ENCODE measurements around the gene IFNK. TPM values are rescaled to one million over a fixed set of nuclear protein-coding genes. Genes with fewer than 3 reads are reported as not detected.

The IFNK gene, protein sequence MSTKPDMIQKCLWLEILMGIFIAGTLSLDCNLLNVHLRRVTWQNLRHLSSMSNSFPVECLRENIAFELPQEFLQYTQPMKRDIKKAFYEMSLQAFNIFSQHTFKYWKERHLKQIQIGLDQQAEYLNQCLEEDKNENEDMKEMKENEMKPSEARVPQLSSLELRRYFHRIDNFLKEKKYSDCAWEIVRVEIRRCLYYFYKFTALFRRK
- 1 to 10 TPM in 3 of 8 experiments, under 1 TPM in 4, not detected in 1; 0.42 to 3.0 (median 0.90) TPM for total RNA-seq

- in situ Hi-C loops (cut with MboI; ENCODE audit: low pct_unique_long_range_greater_than_20kb in 2 of 9, low sequenced_read_pairs in 9 of 9, unreplicated experiment in 9 of 9) = loop anchor here in 1 of 9 experiments (10.0 kb wide), 1 partner anchor 189 kb away; no protein-coding TSS in a partner anchor
- WGBS, 10 experiments = 44 to 100% (median 86%) methylated on average over 1 to 2 of the region's 2 CpGs; no CpG with 5 or more reads in 2 of the 10 experiments
- no peak within 1 kb of the TSS for H3K27ac ChIP-seq
Observed at GRCh38 chr9:27524236-27524635, at the start of gene IFNK. TSS of gene IFNK (plus strand) at chr9:27524290. CDS start at chr9:27524337, 47 bp downstream.

DNA sequence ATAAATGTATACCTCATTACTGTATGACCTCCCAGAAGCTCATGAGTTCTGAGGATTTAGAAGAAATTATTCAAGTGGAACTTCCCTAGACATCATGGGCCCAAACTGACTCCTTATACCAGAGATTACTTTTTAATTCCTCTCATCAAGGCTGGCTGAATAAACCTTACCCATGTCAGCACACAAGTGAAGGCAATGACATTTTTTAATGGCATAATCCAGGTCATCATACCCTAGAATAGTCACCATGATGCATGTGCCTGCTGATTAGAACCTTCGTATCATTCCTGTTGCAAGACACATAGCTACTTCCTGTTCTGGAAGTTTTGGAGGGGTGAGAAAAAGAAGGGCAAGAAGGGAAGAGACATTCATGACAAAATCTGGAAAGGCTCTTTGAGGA, 49.8 kb upstream of the IFNK start:
- Histone ChIP-seq H3K4me1 (replicated peaks in 1 of 2) (peaks cover 15 to 19% of the 10 kb centered on the region in 2 donors), H3K4me3 (no peak overlapping the region), H3K27ac (no peak overlapping the region)
- in situ Hi-C loops (cut with MboI; ENCODE audit: low pct_unique_long_range_greater_than_20kb in 2 of 9, low sequenced_read_pairs in 9 of 9, unreplicated experiment in 9 of 9) = no loop called here
- 71 to 100% (median 94%) methylated on average over 1 of the region's 1 CpG; no CpG with 5 or more reads in 4 of the 10 experiments for WGBS, 10 experiments
- no peak for ATAC-seq (replicated peaks in 6 of 8)

More at GRCh38 chr9:27524236-27524635, at the start of gene IFNK:
- no peak within 1 kb of the TSS for H3K4me3 ChIP-seq
- H3K4me1 ChIP-seq (replicated peaks in 1 of 2) = peaks cover 5 to 15% of the 10 kb centered on the region in 2 donors
- ATAC-seq (replicated peaks in 6 of 8) = no peak

DNA sequence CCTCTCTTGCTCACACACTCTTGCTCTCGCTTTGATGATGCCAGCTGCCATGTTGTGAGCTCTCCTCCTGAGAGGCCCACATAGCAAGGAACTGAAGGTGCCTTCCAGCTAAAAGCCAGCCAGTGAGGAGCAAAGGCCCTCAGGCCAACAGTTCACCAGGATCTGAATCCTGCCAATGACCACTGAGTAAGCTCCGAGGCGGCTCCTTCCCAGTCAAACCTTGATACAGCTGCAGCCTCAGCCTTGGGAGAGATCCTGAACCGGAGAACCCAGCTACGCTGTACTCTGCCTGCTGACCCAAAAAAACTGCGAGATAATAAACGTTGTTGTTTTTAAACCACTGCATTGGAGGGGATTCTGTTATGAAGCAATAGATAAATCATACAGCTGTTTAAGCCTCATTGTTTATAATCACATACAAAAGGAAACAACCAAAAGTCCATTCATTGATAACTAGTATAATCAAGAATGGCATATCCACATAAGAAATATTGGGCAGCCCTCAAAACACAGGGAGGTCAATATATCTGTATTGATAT, 49.0 kb upstream of the IFNK start:
- Histone ChIP-seq H3K4me3 (no peak overlapping the region), H3K27ac (no peak overlapping the region), H3K4me1 (replicated peaks in 1 of 2) (peaks cover 15 to 19% of the 10 kb centered on the region in 2 donors)
- 73 to 100% (median 92%) methylated on average over 4 to 7 of the region's 7 CpGs; no CpG with 5 or more reads in 1 of the 10 experiments for WGBS, 10 experiments
- in situ Hi-C loops (cut with MboI; ENCODE audit: low pct_unique_long_range_greater_than_20kb in 2 of 9, low sequenced_read_pairs in 9 of 9, unreplicated experiment in 9 of 9) = no loop called here
- no peak for ATAC-seq (replicated peaks in 6 of 8)

GRCh38 chr9:27476870-27477515, 47.1 kb upstream of the IFNK start:
- H3K27ac ChIP-seq = no peak overlapping the region
- no peak for ATAC-seq (replicated peaks in 6 of 8)
- in situ Hi-C loops (cut with MboI; ENCODE audit: low pct_unique_long_range_greater_than_20kb in 2 of 9, low sequenced_read_pairs in 9 of 9, unreplicated experiment in 9 of 9) = no loop called here

DNA sequence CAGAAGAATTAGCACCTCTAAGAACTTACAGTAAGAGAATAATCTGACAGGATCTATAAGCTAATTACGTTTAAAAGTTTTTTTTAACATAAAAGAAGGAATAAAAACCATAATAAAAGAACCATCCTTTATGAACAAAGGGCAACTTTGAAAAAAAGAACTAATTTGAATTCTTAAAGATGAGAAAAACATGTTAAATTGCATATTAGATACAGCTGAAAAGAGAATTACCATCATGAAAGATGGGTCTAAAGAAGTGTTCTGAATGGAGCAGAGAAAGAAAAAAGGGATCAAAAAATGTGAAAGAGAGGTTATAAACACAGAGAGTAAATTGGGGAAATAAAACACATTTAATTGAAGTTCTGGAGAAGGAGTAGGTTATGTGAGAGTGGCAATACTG, 45.8 kb upstream of the IFNK start:
- in situ Hi-C loops (cut with MboI; ENCODE audit: low pct_unique_long_range_greater_than_20kb in 2 of 9, low sequenced_read_pairs in 9 of 9, unreplicated experiment in 9 of 9) = no loop called here
- Histone ChIP-seq H3K4me1 (replicated peaks in 1 of 2) (peaks cover 1 to 3% of the 10 kb centered on the region in 2 donors), H3K27ac (no peak overlapping the region), H3K4me3 (no peak overlapping the region)
- ATAC-seq (replicated peaks in 6 of 8) = no peak
- WGBS, 10 experiments = 25 to 100% (median 80%) methylated on average over 1 of the region's 1 CpG; no CpG with 5 or more reads in 1 of the 10 experiments

More at GRCh38 chr9:27476870-27477515, 47.1 kb upstream of the IFNK start:
- Histone ChIP-seq H3K4me1 (replicated peaks in 1 of 2) (peaks cover 9 to 10% of the 10 kb centered on the region in 2 donors), H3K4me3 (no peak overlapping the region)
- 78 to 100% (median 97%) methylated on average over 1 to 6 of the region's 6 CpGs for WGBS, 10 experiments

GRCh38 chr9:27482709-27483108, 41.4 kb upstream of the IFNK start:
- Histone ChIP-seq H3K4me1 (replicated peaks in 1 of 2) (peaks cover 0 to 3% of the 10 kb centered on the region in 2 donors), H3K4me3 (no peak overlapping the region), H3K27ac (no peak overlapping the region)
- in situ Hi-C loops (cut with MboI; ENCODE audit: low pct_unique_long_range_greater_than_20kb in 2 of 9, low sequenced_read_pairs in 9 of 9, unreplicated experiment in 9 of 9) = no loop called here
- no peak for ATAC-seq (replicated peaks in 6 of 8)
- 29 to 96% (median 80%) methylated on average over 1 to 2 of the region's 2 CpGs; no CpG with 5 or more reads in 3 of the 10 experiments for whole genome bisulfite sequencing, 10 experiments

- no peak overlapping the region for H3K4me3 ChIP-seq
- in situ Hi-C loops (cut with MboI; ENCODE audit: low pct_unique_long_range_greater_than_20kb in 2 of 9, low sequenced_read_pairs in 9 of 9, unreplicated experiment in 9 of 9) = no loop called here
- WGBS, 10 experiments = 72 to 100% (median 95%) methylated on average over 3 to 6 of the region's 6 CpGs; no CpG with 5 or more reads in 4 of the 10 experiments
- H3K4me1 ChIP-seq (replicated peaks in 1 of 2) = peaks cover 0 to 7% of the 10 kb centered on the region in 2 donors
- no peak for ATAC-seq (replicated peaks in 6 of 8)
- H3K27ac ChIP-seq = no peak overlapping the region
Observed at GRCh38 chr9:27483576-27483975, 40.5 kb upstream of the IFNK start.

DNA sequence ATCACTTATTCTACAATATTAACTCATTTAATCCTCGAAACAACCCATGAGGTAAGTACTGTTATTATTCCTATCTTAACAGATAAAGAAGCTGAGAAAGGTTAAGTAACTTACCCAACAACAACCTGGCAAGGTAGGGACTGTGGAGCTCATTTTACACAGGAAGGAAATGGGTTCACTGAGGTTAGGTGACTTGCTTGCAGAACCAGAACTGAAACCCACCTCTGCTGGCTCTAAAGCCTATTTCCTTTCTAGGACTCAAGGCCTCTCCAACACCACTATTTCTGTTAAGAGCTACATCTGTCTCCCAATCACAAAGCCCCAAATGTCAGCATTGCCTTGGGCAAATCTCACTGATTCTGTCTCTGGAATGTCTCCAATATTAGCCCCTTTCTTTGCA, 38.9 kb upstream of the IFNK start:
- 50 to 100% (median 94%) methylated on average over 1 of the region's 1 CpG; no CpG with 5 or more reads in 4 of the 10 experiments for WGBS, 10 experiments
- in situ Hi-C loops (cut with MboI; ENCODE audit: low pct_unique_long_range_greater_than_20kb in 2 of 9, low sequenced_read_pairs in 9 of 9, unreplicated experiment in 9 of 9) = no loop called here
- ATAC-seq (replicated peaks in 6 of 8) = no peak
- Histone ChIP-seq H3K4me1 (replicated peaks in 1 of 2) (peaks cover 3 to 15% of the 10 kb centered on the region in 2 donors), H3K4me3 (no peak overlapping the region), H3K27ac (no peak overlapping the region)

DNA sequence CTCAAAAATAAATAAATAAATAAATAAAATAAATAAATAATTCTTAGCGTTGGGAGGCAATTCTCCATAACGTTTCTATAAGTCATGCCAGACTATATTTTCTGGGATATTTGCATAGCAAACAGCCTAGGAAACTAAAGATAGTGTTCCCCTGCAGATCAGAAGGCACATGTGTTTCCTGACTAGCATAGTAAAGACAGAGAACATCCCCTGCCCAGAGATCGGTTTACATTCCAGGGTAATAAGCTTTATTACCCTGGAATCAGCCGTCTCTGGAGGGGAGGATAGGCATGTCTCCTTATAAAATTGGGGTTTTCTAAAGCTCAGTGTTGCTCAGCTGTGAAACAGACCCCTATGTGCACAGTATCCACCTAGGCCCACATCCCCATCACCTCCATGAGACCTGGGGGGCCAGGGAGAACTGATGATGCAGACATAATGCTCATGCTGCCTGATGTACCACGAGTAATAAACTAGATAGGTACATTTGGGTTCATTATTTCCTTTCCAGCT, 36.9 kb upstream of the IFNK start:
- peaks cover 3 to 15% of the 10 kb centered on the region in 2 donors for H3K4me1 ChIP-seq (replicated peaks in 1 of 2)
- 5 to 96% (median 52%) methylated on average over 2 to 4 of the region's 5 CpGs; no CpG with 5 or more reads in 1 of the 10 experiments for WGBS, 10 experiments
- in situ Hi-C loops (cut with MboI; ENCODE audit: low pct_unique_long_range_greater_than_20kb in 2 of 9, low sequenced_read_pairs in 9 of 9, unreplicated experiment in 9 of 9) = no loop called here
- H3K4me3 ChIP-seq = no peak overlapping the region
- no peak overlapping the region for H3K27ac ChIP-seq
- peak in 2 of 8 experiments; percentile 49 to 76 for ATAC-seq (replicated peaks in 6 of 8)

GRCh38 chr9:27487927-27488326, 36.2 kb upstream of the IFNK start:
- peak in 1 of 8 experiments; percentile 67 for ATAC-seq (replicated peaks in 6 of 8)
- no peak overlapping the region for H3K27ac ChIP-seq

DNA sequence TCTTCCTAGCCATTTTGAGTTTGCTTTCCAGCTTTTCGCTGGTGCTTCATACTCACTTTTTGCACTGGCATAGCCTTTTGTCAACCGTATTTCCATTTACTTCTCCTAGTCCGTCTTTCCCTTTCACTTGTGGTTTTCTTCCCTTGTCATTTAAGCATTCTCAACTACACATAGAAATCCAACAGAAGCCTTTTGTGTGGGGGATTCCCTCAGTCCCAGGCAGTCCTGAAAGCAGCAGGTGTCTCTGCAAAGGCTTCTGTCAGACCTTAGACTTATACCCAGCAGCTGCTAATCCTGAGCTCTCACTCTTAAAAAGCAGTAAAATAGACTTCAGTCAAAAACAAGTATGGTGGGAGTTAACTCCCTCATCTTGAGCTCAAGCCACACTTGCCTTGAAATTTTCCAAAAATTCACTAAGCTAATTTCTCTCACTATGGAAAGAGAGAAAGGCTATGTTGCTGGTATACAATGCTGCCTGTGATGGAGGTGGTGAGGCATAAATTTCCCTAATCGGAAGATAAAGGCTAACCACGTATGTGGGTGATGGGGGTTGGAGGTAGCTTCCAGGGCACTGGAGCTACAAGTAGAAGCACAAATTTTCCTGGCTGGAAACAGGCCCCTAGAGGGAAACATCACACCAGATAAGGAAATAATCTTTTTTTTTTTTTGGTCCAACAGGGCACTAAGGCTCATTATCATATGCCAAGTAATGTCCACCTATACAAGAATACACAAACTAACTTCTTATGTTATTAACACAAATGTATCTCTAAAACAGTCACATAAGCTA, 34.8 kb upstream of the IFNK start:
- H3K27ac ChIP-seq = no peak overlapping the region
- 0 to 90% (median 30%) methylated on average over 1 to 4 of the region's 5 CpGs for WGBS, 10 experiments
- H3K4me3 ChIP-seq = no peak overlapping the region
- peak in 3 of 8 experiments; percentile 36 to 57 (median 40) for ATAC-seq (replicated peaks in 6 of 8)
- in situ Hi-C loops (cut with MboI; ENCODE audit: low pct_unique_long_range_greater_than_20kb in 2 of 9, low sequenced_read_pairs in 9 of 9, unreplicated experiment in 9 of 9) = no loop called here
- peaks cover 3 to 15% of the 10 kb centered on the region in 2 donors for H3K4me1 ChIP-seq (replicated peaks in 1 of 2)

More at GRCh38 chr9:27487927-27488326, 36.2 kb upstream of the IFNK start:
- WGBS, 10 experiments = 100% methylated on average over 1 of the region's 1 CpG; no CpG with 5 or more reads in 8 of the 10 experiments
- in situ Hi-C loops (cut with MboI; ENCODE audit: low pct_unique_long_range_greater_than_20kb in 2 of 9, low sequenced_read_pairs in 9 of 9, unreplicated experiment in 9 of 9) = no loop called here
- Histone ChIP-seq H3K4me3 (no peak overlapping the region), H3K4me1 (replicated peaks in 1 of 2) (peaks cover 3 to 15% of the 10 kb centered on the region in 2 donors)

GRCh38 chr9:27491154-27491553, 32.9 kb upstream of the IFNK start:
- Histone ChIP-seq H3K4me1 (replicated peaks in 1 of 2) (peaks cover 8 to 18% of the 10 kb centered on the region in 2 donors), H3K4me3 (no peak overlapping the region), H3K27ac (no peak overlapping the region)
- WGBS, 10 experiments = 20 to 90% (median 83%) methylated on average over 1 of the region's 1 CpG; no CpG with 5 or more reads in 5 of the 10 experiments
- ATAC-seq (replicated peaks in 6 of 8) = no peak
- in situ Hi-C loops (cut with MboI; ENCODE audit: low pct_unique_long_range_greater_than_20kb in 2 of 9, low sequenced_read_pairs in 9 of 9, unreplicated experiment in 9 of 9) = no loop called here

All from motor neuron (in vitro differentiated cells).